ENCODE data around the gene NLGN2.

Gene NLGN2

DNA sequence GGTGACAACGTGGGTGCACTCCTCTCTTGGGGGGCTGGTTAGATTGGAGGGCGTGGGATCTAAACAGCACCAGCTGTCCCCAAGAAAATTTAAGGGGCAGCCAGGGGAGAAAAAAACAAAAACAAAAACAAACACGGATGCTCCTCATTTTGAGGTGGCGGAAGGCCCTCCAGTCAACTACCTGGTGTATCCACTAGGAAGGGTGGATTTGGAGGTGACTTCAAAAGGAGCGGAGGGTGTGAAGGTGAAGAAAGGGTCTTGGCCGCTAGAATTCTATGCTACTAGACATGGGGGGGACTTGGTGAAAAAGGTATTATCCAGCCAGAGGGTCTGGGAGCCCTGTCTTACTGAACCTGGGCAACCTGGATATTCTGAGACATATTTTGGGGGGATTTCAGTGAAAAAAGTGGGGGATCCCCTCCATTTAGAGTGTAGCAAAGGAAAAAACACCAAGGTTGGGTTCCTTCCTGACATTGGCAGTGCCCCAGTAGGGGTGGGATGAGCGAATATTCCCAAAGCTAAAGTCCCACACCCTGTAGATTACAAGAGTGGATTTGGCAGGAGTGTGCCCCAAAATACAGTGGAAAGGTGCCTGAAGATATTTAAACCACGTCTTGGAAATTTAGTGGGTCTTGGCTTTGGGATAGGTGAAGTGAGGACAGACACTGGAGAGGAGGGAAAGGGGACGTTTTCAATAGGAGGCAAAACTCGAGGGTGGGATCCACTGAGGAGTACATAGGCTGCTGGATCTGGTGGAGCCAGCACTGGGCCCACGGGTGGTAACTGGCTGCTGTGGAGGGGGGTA, 31.2 kb downstream of the NLGN2 start:
- no peak for FAIRE-seq

DNA sequence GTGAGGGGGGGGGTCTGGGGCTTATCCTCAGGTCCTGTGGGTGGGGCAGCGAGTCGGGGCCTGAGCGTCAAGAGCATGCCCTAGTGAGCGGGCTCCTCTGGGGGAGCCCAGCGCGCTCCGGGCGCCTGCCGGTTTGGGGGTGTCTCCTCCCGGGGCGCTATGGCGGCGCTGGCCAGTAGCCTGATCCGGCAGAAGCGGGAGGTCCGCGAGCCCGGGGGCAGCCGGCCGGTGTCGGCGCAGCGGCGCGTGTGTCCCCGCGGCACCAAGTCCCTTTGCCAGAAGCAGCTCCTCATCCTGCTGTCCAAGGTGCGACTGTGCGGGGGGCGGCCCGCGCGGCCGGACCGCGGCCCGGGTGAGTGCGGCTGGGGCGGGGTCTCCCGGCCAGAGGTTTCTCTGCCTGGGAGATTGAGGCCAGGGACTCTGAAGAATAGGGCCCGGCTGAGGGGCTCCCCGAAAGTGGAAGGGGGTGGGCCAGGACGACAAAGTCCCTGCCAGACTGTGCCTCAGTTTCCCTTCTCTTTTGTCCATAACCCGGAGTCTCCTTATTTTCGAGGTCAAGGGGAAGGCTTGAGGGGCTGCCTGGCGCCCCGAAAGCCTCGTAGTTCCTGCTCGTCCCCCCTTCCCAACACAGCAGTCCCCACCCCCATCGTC, 31.9 kb downstream of the NLGN2 start, which contains the start of gene FGF11:
FGF11 (plus strand) TSS at position 51 of the 651 bp plus-strand sequence; CDS start at position 160, 109 bp downstream.
- no peak for FAIRE-seq

DNA sequence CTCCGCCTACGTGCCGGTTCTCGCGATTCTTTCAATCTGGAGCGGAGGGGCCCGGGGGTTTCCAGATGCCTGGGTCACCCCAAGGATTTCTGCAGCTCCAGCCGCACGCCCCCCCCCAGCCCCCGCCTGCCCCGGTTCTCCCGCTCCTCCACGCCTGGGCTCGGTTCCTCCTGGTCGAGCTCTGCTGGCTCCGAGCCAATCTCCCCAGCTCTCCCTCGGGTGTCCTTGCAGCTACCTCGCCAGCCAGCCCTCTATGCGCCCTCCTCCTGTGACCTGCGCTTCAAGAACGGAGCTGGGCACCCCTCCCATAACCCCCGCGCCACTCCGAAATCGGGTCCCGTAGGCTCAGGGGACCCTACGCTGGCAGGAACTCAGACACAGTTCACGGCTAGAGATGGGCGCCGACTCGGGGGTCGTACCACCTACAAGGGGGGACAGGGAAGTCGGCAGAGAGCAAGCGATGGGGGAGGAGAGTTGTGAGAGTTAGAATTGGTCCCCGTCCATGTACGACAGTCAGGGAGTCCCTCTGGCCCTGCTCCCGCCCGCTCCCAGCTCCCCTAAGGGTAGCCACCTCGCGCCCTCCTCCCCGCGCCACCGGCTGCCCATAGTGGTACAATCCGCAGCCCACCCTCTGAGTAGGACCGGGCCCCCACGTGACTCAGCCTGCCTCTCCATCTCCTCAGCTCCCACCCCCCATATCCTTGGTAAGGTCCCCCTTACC, 32.6 kb downstream of the NLGN2 start:
- no peak for FAIRE-seq

DNA sequence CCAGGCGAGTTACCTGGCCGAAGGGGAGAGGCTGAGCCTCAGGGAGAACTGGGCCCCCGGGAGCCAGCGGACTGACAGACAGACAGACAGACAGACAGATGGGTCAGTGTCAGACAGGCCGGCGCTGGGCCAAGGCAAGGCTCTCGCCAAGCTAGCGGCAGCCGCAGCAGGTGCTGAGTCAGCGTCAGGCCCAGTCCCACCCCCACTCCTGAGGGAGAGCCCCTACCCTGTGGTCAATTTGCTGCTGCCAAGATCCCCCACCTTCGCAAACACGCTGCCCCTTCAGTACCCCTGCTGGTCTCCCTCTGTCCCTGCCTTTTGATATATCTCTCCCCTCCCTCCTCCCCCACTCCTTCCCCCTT, 33.2 kb downstream of the NLGN2 start:
- no peak for FAIRE-seq

DNA sequence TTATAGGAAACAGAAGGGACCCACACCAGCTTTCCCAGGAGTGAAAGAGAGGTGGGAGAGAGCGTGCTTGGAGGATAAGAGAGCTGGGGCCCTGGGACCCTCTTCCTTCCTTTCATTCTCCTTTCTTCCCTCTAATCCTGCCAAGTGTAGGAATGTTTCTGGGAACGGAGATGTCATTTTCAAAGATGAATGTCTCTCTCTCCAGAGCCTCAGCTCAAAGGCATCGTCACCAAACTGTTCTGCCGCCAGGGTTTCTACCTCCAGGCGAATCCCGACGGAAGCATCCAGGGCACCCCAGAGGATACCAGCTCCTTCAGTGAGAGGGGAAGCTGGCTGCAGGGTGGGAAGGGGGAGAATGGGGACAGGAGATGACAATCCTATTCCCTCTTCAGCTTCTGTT, 33.6 kb downstream of the NLGN2 start:
- FAIRE-seq = no peak

DNA sequence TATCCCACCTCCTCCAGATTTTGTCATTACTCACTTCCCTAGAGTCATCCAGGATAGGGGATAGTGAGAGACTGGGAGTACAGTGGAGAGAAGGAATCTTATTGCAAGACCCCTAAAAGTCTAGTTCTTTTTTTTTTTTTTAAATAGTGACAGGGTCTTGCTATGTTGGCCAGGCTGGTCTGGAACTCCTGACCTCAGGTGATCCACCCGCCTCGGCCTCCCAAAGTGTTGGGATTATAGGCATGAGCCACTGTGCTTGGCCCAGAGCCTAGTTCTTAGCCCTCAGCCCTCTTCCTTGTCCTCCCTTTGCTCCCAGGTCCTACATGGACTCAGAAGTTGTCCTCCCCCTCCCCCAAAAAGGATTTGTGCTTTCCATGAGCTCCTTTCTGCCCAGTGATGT, 34.5 kb downstream of the NLGN2 start:
- FAIRE-seq = no peak

DNA sequence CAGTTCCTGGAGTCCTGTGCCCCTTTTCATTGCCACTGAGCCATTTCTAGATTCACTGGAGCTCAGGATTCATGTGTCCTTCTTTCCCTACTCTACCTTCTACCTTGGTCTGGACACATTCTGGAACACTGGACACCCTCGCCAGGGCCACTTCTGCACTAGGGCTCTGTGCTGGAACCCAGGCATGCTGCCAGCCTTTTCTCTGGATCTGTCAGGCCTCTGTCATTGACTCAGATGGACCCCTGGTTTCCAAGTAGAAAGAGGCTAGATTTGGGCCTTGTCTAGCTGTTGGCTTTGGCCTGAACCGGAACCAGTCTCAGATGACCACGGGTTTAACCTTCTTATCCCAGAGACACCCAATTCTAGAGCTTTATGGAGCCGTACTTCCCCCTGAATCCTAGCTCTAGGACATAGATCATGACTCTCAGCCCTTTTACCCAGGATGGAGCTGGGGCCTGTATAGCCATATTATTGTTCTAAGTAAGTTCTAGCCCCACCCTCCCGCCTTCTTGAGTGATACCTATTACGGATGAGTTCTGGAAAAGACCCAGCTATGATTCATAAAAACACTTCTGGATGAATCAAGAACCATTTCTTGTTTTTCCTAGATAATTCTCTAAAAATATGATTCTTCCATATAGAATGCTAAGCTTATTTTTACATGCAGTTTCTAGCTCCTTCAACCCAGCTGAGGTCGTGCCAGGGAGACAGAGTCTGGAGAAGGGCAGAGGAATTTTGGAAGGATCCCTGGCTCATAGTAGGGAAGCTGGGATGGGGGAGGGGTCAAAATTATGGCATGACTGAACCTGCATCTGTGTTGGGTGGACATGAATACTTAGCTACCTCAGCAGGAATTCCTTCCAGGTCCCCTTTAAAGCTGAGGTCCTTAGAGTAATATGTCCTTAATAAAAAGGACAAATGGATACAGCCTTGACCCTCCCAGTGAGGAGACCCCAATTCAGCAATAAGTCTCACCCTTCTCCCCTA, 36.1 kb downstream of the NLGN2 start:
- FAIRE-seq = no peak

DNA sequence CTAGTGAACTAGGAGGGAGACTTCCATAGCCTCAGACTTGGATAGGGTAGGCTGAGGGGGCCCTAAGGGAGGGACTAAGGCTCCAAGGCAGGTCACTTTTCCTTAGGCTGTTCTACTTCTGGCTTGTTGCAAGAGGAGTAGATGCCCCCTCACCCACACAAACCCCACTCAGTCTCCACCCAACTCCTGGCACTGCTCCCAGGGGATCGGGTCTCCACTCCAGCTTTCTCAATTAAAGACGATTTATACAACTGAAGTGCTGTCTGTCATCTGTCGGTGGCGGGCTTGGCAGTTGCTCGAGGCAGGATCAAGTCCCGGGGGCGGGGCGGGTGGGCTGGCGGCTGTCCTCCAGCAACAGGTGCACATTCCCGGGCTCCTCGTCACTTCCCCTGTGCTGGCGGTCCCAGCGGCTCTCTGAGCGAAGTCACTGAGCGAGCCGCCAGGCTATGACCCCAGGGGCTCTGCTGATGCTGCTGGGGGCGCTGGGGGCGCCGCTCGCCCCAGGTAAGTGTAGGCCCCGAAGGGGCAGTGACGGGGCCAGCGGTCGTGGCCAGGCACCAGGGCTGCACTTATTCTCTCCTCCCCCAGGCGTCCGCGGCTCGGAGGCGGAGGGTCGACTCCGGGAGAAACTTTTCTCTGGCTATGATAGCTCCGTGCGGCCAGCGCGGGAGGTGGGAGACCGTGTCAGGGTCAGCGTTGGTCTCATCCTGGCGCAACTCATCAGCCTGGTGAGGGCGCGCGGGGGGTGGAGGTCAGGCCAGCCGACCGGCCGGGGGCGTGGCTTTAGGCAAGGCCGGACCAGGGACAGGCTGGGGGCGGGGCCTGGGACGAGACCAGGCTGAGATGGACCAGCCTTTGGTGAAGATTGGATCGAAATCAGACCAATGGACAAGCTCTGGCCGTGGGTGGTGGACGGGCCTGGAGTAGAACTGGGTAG, 37.3 kb downstream of the NLGN2 start, which contains the start of gene CHRNB1:
CHRNB1 (plus strand) TSS at position 380 of the 937 bp plus-strand sequence; CDS start at position 447, 67 bp downstream.
- no peak for FAIRE-seq

DNA sequence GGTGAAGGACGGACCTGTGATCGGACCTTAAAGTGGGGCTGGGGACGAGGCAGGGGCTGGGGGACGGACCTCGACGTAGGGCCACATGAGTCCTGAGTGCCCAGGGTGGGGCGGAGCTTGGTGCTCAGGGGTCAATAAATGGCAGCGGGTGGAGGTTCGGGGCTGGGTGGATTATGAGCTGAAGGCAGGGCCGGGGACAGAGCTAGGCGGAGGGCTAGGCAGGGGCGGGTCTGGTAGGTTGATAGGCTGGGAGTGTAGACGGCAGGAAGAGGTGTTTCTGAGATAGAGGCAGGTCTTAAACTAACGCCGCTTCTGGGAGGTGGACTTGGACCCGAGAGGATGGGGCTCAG, 37.9 kb downstream of the NLGN2 start:
- no peak for FAIRE-seq

DNA sequence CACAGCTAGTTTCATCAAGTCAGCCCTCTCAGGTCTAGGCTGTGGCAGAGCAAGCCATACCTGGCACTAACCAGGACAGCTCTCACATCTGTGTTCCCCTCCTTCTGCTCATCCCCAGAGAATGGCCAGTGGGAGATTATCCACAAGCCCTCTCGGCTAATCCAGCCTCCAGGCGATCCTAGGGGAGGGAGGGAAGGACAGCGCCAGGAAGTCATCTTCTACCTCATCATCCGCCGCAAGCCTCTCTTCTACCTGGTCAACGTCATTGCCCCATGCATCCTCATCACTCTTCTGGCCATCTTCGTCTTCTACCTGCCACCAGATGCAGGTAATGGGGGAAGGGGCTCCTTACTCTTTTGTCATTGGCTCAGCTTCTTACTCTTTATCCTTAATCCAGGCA, 40.8 kb downstream of the NLGN2 start:
- no peak for FAIRE-seq

DNA sequence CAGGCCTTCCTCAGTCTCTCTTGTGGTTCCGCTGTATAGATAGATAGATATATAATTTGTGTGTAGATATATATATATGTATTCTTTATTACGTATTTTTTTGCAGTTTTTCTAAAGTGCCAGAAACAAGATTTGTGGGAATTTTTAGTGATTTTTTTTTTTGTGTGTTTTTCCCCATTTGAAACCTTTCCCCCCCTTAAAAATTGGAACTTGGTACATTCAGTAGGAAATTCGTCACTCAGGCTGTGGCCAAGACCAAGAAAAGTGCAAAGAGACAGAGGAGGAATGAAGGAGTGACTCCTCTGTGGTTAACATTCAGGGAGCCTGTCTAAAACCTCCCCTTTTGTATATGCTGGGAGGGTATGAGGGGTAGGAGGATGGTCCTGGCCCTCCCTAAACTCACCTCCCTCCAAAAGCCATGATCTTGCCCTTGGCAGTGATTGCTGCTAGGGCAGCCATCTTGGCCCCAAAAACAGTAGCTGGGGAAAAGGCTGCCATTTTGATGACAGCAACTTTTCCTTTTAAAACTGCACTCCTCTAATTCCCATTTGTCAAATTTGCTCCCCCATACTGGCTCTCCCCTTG, 52.4 kb downstream of the NLGN2 start:
- FAIRE-seq = no peak

DNA sequence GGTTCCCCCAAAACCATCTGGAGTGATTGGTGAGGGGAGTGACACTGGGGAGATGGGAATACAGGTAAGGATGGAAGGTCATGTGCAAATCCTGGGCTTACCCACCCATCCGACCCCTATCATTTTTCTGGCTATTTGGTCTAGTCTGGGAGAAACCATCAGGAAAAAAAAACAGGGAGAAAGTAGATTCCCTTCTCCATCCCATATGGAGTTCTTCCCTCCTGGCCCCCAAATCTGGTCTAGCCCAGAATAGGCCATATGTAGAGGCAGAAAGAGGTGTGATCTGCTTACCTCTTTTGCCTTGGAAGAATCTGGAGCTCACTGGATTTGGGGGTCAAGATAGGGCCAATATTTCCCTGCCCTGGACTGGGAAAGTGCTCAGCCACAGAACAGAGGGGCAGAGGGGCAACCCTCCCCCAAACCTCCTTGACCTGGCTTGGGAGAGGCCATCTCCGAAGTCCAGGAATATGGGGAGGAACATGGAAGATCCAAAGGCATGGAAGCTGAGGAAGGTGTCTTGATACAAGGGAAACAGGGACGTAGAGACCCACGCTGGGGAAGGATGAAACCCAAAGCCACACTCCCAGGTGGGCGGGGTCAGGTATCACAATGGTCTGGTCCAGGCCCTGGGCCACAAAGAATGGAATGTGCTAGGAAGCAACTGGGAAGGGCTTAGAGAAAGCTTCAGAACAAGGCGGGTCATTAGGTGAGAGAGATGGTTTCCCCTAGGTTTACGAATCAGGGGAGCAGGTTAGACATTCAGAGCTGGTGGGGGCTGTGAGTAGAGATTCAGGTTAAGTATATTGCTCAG, 53.4 kb downstream of the NLGN2 start:
- no peak for FAIRE-seq

DNA sequence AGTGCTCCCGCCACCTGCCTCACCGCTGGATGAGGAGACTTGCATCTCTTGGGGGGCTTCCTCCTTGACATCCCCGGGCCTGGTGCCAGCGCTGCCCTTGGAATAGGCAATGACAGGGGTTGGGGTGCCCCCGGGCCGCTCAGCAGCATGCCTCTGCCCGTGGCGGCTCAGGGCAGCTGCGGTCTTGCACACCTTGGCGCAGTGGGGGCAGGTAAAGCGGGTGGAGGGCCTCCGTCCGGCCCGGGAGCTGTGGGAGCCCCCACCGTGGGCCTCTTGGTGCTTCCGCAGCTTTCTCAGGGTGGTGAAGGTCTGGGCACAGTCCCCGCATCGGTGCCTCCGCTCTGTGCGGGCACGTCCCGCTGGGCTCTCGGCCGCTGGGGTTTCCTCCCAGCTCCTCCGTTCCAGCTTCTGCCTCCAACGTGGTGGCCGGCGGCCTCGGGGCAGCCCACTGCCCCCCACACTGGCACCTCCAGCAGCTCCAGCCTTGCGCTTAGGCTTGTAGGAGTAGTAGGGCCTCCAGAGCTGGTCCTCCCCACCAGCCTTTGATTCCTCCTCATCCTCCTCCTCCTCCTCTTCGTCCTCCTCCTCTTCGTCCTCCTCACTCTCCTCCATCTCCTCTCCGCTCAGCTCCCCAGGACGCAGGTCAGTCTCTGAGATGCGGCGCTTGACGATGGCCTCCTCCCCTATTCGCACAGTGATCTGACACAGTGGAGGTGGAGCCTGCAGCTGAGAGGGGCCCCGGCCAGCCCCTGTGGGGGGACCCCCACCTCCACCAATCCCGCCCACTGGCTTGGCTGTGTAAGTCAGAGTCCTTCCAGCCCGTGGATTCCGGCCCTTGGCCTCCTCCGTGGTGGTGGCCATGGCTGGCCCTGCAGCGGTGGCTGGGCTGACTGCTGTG, 55.1 kb downstream of the NLGN2 start:
- no peak for FAIRE-seq

DNA sequence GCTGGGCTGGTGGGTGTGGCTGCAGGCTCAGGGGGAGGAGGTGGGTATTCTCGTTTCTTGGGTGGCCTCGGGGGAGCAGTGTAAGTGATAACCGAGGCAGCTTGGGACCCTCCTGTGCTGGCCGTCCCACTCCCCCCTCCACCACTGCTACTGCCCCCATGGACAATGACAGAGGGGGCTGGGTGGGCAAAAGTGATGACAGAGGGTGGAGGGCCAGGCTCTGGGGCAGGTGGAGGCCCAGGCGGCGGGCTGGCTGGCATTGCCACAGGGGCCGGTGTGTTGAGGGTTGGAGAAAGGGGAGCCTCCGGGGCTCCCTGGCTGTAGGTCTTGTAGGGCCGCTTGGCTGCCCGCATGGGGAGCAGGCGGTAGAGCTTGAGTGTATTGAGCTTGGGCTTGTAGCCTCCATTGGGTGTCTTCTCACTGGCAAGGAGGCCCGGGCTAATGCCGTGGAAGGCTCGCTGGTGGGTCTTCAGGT, 55.8 kb downstream of the NLGN2 start:
- no peak for FAIRE-seq

DNA sequence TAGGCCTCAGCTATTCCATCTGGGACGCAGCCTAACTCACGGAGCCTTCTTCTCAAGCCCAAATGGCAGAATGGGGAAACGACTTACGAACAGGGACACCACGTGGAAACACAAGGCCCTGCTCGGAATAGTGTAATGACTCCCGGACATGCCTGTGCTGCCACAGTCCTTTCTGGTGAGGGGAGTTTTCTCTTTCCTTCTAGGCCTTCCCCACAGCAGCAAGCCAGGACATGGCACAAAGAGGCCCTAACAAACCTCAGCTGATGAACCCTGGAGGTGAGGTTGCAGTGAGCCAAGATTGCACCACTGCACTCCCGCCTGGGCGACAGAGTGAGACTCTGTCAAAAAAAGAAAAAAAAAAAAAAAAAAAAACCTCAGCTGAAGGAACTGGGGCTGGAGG, 56.4 kb downstream of the NLGN2 start:
- no peak for FAIRE-seq

DNA sequence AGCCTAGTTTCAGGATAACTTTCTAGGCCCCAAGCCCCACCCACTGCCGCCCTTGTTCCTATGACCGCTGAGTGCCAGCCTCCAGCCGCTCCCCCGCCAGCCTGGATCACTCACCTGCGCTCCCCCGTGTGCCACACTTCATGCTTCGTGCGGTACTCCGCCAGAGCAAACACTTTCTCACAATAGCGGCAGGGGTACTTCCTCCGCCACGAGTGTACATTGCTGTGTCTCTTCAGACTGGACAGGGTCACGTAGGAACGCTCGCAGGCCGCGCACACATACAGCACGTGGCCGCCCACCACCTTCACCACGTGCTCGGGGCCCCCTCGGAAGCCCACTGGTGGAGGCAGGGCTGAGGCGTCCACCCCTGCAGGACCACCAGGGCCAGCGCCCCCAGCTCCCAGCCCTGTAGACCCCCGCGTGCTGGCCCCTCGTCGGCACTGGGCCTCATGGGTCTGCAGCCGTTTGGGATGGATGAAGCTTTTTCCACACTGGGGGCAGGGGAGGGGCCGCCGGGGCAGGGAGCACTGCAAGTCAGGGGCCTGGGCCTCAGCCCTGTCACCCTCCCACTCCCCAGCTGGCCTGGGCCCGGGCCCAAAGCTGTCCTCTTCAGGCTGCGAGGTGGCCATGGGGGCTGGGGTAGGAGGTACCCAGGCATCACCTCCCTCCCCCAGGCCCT, 58.1 kb downstream of the NLGN2 start:
- FAIRE-seq = no peak

DNA sequence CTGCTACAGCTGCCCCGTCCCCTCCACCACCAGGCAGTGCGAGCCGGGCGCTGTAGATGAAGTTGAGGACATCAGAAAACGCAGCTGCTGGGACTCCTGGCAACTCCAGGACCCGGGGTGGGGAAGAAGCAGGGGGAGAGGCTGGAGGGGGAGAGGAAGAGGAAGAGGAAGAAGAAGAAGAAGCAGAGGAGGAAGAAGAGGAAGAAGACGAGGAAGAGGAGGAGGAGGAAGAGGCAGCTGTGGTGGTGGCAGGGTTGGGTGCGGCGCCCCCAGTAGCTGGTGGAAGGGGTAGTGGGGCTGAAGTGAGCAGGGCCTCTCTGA, 58.6 kb downstream of the NLGN2 start:
- no peak for FAIRE-seq

DNA sequence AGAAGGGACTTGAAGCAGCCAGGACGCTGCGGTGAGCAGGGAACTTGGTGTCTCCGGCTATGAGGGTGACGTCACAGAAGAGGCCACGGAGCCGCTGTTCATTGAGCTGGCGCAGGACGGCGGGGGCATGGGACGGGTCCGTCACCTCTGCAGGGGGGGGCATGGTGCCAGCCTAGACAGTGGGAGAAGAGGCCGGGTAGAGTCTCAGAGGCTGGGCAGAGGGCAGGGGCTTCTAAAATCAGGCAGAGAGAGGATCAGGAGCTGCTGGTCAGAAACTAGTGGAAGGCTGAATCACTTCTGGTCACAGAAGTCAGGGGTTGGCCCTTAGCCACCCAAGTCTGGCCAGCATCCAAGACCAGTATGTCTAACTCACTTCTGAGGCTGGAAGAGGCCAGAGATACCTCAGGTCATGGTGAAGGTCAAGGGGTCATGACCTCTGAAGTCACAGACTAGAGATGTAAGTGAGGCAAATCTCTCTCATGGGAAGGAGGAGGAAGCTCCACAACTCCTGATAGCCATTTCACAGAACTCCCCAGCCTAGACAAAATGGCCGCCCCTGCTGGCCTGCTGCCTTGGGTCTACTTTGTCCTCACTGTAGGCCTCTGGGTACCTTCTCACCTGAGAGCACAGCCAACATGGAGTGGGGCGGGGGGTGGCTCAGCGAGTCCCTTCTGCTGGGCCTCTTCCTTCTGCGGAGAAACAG, 59.1 kb downstream of the NLGN2 start:
- FAIRE-seq = no peak
